GM18526 (cell line): ENCODE data around the gene HAUS8.

ENCODE experiments used
- POLR2A ChIP-seq: IDR thresholded peaks from 3 replicates; pipeline ENCODE4 v1.6.1; 2011; ENCODE audit not compliant: insufficient read length; ENCODE audit errors: extremely low read depth

The HAUS8 gene

GRCh38 chr19:17063428-17063827 lies 11.8 kb downstream of the HAUS8 start:
- no peak for TF ChIP-seq POLR2A

DNA sequence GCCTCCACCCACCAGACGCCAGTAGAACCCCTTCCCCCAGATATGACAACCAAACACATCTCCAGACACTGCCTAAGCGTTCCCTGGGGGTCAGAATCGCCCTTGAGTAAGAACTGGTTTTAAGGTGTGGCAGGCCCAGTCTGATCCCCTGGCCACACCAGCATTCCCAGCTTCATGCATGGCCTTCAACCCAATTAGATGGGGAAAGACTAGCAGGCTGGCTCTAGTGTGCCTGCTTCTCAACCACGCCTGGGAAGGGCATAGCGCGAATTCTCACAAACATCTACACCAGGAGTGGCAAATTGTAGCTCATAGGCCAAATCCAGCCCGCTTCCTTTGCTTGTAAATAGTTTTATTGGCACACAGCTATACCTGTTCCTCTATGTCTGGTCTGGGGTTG lies 13.6 kb downstream of the HAUS8 start:
- no peak for TF ChIP-seq POLR2A

GRCh38 chr19:17061205-17061604 lies 14.0 kb downstream of the HAUS8 start:
- TF ChIP-seq POLR2A: no peak

DNA sequence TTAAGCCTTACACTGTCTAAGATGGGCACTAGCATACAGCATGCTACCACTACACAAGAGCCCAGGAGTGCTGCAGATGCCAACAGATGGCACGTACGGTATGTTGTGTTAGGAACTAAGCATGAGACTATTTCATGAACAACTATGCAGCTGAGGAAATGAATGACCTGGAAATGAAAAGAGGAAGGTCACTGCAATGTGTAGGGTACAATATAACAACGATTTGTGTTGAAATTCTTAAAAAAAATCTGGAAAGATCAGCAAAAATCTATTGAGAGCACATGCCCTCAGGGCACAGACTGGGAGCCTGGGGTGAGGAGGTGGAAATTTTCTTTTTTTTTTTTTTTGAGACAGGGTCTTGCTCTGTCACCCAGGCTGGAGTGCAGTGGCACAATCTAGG lies 14.4 kb downstream of the HAUS8 start:
- no peak for TF ChIP-seq POLR2A

- no peak for TF ChIP-seq POLR2A
Measured at GRCh38 chr19:17058236-17058635, 17.0 kb downstream of the HAUS8 start.

- no peak for TF ChIP-seq POLR2A
Measured at GRCh38 chr19:17055636-17056035, 19.6 kb downstream of the HAUS8 start.

DNA sequence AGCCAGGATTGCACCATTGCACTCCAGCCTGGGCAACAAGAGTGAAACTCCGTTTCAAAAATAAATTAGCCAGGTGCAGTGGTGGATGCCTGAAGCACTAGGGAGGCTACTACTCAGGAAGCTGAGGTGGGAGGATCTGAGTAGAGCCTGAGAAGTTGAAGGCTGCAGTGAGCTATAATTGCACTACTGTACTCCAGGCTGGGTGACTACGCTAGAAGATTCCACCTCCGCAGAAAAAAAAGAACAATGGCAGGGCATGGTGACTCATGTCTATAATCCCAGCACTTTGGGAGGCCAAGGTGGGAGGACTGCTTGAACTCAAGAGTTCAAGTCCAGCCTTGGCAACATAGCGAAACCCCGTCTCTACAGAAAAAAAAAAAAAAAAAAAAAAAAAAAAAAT lies 20.5 kb downstream of the HAUS8 start:
- no peak for TF ChIP-seq POLR2A

- TF ChIP-seq POLR2A: no peak
Measured at GRCh38 chr19:17052439-17052838, 22.8 kb downstream of the HAUS8 start.

DNA sequence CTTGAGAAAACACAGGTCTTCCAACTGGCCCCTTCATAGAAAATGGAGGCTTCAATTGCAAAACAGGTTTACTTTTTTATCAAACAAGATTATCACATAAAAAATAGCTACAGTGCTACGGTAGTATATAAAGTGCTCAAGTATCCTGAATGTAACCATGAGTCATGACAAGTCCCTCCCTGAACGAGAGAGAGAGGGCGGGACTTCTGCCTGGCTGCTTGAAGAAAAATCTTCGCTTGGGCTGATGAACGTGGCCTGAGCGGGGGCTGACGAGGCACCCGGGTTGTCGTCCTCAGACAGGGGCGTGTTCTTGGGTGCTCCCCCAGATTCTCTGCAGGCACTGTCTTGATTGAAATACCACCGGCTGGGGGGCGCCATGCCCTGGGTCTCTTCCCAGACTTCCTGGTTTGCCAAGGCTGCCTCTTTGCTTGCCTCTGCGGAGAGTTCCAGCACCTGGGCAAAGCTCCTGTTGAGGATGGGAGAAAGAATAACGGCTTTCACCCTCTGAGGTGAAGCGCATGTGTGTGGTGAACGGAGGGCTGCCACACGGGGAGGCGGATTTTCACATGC lies 25.5 kb downstream of the HAUS8 start:
- no peak for TF ChIP-seq POLR2A

- no peak for TF ChIP-seq POLR2A
Measured at GRCh38 chr19:17048885-17049453, 26.3 kb downstream of the HAUS8 start.

- TF ChIP-seq POLR2A: no peak
Measured at GRCh38 chr19:17045907-17046502, 29.2 kb downstream of the HAUS8 start.

- no peak for TF ChIP-seq POLR2A
Measured at GRCh38 chr19:17043744-17044143, 31.5 kb downstream of the HAUS8 start.

DNA sequence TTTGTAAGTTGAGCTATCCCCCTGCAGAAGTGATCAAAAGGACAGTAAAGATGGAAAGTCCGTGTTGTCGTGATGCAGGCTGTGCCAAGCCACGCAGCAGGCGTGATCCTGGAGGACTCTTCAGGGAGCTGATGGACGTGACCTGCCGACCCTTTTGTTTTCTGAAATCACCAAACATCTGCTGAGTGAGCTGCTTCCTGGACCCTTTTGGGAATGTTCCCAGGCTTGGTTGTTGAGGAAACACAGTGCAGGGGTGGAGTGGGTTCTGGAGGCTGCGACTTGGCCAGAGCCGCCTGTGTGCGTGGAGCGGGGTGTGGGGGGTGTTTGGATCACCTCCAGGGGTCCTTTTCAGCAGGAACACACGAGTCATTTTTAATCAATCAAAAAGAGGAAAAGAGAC lies 33.3 kb downstream of the HAUS8 start:
- TF ChIP-seq POLR2A: no peak

GRCh38 chr19:17037966-17038500 lies 37.2 kb downstream of the HAUS8 start:
- no peak for TF ChIP-seq POLR2A

- no peak for TF ChIP-seq POLR2A
Measured at GRCh38 chr19:17037184-17037583, 38.1 kb downstream of the HAUS8 start.

DNA sequence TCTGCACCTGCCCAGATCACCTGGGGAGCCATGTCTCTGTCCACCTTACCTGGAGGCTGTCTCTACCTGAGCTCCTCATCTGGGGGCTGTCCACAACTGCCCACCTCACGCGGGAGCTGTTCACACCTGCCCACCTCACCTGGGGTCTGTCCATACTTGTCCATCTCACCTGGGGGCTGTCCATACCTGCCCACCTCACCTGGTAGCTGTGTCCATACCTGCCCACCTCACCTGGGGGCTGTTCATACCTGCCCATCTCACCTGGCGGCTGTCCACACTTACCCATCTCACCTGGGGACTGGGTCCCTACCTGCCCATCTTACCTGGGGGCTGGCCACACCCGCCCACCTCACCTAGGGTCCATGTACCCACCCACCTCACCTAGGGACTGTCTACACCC lies 38.6 kb downstream of the HAUS8 start:
- TF ChIP-seq POLR2A: no peak

GRCh38 chr19:17035842-17036424 lies 39.3 kb downstream of the HAUS8 start:
- TF ChIP-seq POLR2A: no peak

DNA sequence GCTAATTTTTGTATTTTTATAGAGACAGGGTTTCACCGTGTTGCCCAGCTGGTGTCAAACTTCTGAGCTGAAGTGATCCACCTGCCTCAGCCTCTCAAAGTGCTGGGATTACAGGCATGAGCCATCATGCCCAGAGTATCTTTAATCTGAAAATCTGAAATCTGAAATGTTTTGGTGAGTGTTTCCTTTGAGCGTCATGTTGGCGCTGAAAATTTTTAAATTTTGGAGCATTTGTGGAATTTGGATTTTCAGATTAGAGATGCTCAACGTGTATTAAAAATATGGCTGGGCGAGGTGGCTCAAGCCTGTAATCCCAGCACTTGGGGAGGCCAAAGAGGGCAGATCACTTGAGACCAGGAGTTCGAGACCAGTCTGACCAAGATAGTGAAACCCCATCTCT lies 43.5 kb downstream of the HAUS8 start:
- no peak for TF ChIP-seq POLR2A
